ENCODE results near the gene EPB41L1.

DNA sequence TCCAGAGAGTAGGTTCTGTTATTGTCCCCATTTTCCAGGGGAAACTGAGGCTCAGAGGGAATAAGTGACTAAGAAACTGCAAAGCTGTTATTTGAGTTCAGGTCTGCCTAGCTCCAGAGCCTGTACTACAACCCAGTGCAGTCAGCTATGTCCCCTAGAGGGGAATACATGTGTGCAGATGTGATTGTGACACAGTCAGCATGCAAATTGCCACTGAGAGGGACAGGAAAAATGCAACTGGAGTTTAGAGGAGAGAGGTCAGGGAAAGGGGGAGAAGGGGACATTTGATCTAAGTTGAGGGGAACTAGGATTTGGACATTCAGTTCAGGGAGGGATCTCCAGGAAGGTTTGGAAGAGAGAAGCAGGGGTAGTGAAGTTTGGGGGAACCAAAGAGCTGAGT is 38.6 kb upstream of the EPB41L1 start:
- TF ChIP-seq, protein P1, sequence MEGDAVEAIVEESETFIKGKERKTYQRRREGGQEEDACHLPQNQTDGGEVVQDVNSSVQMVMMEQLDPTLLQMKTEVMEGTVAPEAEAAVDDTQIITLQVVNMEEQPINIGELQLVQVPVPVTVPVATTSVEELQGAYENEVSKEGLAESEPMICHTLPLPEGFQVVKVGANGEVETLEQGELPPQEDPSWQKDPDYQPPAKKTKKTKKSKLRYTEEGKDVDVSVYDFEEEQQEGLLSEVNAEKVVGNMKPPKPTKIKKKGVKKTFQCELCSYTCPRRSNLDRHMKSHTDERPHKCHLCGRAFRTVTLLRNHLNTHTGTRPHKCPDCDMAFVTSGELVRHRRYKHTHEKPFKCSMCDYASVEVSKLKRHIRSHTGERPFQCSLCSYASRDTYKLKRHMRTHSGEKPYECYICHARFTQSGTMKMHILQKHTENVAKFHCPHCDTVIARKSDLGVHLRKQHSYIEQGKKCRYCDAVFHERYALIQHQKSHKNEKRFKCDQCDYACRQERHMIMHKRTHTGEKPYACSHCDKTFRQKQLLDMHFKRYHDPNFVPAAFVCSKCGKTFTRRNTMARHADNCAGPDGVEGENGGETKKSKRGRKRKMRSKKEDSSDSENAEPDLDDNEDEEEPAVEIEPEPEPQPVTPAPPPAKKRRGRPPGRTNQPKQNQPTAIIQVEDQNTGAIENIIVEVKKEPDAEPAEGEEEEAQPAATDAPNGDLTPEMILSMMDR (IDR thresholded peaks at IDR 0.05 in 8 of 11, conservative IDR thresholded peaks at IDR 0.05 in 3 of 11): no peak
- TF ChIP-seq POLR2A (IDR thresholded peaks at IDR 0.05): no peak

Measured in spleen (tissue), 7 donors.